RPMI7951 (cell line): ENCODE results near the gene SSBP2. TPM values are rescaled to one million over a fixed set of nuclear protein-coding genes. Genes with fewer than 3 reads are reported as not detected.

ENCODE experiments used
- DNase-seq: peaks from one replicate; pipeline ENCODE4 v3.0.0-alpha.2; 2012; ENCODE audit warnings: low read depth
- total RNA-seq: library from RNA; depleted of rRNA; stranded (reverse); fragments of >200 nt; shearing (Covaris generic); gene quantifications from 2 replicates; pipeline ENCODE4 v1.2.3, GENCODE V29; 2014; rRNA removed

SSBP2 gene
- 23.5 and 27.6 TPM in 2 replicates for total RNA-seq

GRCh38 chr5:81751009-81751835, at the start of gene SSBP2:
Gene SSBP2, minus strand, starts transcription at chr5:81751097. Its CDS starts 55 bp downstream, at chr5:81751042.
- DNase-seq, result peak; percentile 97

- DNase-seq, result no peak
Observed at GRCh38 chr5:81795666-81796065, 44.8 kb upstream of the SSBP2 start.

DNA sequence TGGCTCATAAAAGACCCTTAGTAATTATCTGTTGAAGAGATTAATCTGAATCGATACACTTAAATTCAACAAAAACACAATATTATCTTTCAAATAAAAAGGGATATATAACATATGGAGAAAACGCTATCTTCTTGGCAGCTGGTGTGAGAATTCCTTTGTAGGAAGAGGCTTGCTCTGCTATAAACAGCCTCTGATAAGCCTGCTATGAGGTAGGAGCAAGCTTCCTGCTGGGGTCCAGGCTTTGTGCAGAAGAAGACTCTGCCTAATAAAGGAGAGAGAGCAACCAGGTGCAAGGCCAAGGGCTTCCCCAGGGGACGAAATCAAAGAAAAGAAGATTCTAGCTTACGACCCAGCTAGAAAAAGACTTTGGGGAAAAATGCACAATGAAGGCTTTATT, 43.3 kb upstream of the SSBP2 start:
- DNase-seq, result no peak

GRCh38 chr5:81790336-81790735, 39.4 kb upstream of the SSBP2 start:
- no peak for DNase-seq

DNA sequence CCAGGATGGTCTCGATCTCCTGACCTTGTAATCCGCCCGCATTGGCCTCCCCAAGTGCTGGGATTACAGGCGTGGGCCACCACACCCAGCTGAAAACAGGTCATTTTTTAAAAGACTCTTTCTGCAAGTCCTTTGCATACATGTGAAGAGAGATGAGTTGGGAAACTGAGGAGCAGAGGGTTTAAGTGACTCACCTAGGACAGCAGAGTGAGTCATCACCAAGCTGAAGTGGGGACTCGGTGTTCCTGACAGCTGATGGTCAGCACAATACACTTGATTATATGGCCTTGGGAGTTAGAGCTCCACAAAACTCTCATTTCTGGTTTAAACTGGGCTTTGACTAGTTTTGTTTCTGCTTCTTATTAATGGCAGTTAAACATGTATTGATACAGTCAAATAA, 38.1 kb upstream of the SSBP2 start:
- DNase-seq, result peak; percentile 67

GRCh38 chr5:81788329-81788728, 37.4 kb upstream of the SSBP2 start:
- no peak for DNase-seq

DNA sequence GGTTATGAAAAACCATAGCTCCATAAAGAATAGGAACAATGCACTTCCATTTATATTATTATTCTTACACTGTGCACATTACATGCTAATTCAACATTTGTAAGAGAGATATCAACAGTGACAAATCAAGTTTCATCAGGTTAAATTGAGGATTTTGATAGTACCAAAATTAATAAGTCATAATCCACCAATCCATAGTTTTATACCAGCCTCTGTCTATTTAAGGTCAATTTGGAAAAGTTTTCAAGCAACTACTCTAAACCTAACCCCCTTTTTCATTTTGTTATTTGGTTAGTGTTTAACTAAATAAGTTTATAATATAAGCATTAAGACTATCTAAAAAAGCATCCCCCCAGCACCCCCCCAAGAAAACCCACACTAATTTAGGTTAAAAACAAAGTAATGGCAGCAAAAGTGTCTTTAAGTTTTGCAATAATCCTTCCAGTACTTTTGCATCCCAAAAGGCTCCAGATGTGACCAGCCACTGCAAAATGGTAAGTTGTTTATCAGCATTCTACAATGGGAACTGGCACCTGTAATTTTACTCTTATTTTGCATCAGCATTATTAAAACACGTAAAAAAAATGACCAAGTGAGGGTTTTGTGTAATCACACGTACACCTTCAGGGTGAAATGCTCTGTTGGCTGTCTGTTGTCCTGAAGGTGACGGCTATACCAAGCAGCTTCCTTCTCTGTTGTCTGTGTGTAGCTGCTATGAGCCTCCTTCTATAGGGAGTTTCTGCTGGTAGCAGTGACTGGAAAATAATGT, 36.8 kb upstream of the SSBP2 start:
- peak; percentile 73 for DNase-seq

DNA sequence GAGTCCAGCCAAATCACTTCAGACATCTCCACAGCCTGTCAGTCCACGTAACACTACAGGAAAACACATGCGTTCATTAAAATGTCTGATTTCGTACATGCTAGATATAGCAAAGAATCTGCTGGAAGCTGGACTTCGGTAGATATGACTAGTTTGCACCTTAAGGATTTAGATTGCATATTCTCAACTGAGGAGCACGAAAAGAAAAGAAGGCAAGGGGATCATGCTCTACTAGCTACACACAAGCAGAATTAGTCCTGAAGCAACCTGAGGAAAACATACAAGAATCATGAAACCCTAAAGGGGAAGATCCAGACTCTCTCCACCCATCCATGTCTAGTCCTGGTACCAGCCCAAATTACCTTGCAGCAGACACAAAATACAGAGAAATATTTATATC, 36.1 kb upstream of the SSBP2 start:
- no peak for DNase-seq

DNA sequence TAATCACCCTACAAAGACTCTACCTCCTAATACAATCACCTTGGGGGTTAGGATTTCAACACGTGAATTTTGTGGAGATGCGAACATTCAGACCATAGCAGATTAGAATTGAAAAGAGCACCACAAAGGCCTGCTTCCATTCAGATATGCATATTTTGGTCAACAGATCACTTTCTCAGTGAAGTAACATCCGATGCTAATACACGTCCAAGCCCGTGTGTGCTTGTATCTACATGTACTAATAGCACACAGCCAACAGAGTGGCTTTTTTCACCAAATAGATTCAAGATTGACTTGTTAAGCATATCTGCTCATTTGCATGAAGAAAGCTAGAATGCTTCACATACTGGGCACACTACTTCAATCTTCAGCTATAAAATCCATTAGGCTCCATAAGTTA, 35.6 kb upstream of the SSBP2 start:
- DNase-seq, result no peak

GRCh38 chr5:81785322-81785721, 34.4 kb upstream of the SSBP2 start:
- peak; percentile 38 for DNase-seq

GRCh38 chr5:81783401-81783800, 32.5 kb upstream of the SSBP2 start:
- peak; percentile 48 for DNase-seq

GRCh38 chr5:81782811-81783210, 31.9 kb upstream of the SSBP2 start:
- DNase-seq, result peak; percentile 32

GRCh38 chr5:81779916-81780266, 29.0 kb upstream of the SSBP2 start:
- DNase-seq, result no peak

- peak; percentile 61 for DNase-seq
Observed at GRCh38 chr5:81779125-81779915, 28.4 kb upstream of the SSBP2 start.

DNA sequence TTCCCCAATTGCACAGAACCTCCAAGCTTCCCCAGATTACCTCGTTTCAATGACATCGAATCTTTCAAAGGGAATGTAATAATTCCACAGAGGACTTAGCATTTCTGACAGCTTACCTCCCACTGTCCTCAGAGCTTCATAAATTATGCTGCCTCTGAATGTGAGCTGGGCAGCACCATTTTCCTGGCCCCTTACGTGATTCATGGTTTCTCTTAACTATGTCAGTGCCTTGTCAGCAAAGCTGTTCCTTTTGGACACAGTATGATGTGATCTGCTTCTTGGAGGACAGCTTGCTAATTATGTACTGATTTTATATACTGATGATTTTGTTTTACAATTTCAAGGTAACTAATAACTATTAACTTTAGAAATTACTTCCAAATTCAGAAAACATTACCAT, 27.7 kb upstream of the SSBP2 start:
- peak; percentile 25 for DNase-seq

DNA sequence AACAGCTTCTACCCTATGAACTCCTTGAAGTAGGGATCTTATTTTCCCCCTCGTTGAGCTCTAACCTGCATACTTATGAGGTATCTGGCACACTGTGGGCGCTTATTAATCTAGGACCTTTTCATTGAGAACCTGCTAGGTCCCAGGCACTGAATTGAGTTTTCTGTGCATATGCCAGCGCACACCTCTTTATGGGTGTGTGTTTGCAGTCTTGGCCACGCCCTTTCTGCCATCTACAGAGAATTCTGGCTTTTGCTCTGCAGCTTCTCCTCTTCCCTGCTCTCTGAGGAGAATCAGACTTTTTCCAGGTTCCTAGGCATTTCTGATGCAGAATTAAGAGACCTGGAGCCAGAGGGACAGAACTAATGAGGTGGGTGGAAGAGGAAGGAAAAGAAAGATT, 25.4 kb upstream of the SSBP2 start:
- DNase-seq, result no peak

DNA sequence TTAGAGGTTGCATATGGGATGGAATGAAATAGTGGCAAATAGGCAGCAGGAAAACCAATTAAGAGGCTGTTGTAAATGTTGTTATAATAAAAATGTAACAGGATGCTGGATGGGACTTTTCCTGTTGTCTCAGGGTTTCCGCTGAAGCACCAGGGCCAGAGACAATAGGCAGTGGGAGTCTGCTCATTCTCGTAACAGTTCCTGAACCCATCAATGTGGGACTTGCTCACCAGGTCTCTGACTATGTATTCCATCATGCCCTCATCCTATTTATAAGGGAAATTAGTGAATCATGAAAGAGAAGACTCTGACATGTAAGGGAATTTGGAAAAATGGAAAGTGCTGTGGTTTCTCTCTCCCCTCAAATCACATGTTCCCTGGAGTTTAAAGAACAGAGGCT, 23.5 kb upstream of the SSBP2 start:
- no peak for DNase-seq

DNA sequence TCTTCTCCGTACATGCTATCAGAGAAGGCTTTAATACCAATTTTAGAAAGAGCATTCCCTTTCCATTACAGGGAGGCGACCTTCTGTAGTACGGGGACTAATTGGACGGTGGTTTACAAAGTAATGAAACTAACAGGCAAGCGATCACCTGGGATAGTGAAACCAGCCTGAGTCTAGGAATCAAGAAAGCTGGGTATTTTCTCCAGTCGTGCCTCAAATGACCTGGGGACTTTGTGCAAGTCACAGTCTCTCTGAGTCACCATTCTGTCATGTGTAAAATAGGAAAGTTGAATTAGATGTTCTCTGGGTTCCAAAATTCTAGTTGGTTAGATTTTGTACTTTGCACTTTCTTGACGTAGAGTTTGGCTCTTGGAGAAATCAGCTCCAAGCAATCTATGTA, 22.7 kb upstream of the SSBP2 start:
- peak; percentile 46 for DNase-seq

DNA sequence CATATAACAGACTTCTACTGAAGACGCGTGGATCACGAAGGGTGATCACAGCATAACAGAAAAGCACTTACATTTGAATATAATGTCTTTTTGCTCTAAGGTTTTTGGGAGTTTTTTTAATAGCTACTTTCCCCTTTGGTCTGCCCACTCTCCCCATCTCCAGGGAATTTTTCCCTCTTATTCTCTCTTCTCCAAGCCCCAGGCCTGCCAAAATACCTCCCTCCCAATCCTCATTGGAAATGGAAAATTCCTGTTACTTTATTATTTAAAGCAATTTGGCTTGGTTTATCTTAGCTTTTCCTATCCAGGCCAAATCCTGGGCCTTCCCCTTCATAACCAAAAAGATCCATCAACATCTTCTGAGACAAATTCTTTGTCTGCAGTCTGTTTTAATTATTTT, 22.3 kb upstream of the SSBP2 start:
- no peak for DNase-seq

- no peak for DNase-seq
Observed at GRCh38 chr5:81772488-81772887, 21.6 kb upstream of the SSBP2 start.

- DNase-seq, result peak; percentile 78
Observed at GRCh38 chr5:81768935-81769452, 18.1 kb upstream of the SSBP2 start.

GRCh38 chr5:81767938-81768337, 17.0 kb upstream of the SSBP2 start:
- no peak for DNase-seq
